ENCODE results near the gene PRB3.

Gene PRB3

DNA sequence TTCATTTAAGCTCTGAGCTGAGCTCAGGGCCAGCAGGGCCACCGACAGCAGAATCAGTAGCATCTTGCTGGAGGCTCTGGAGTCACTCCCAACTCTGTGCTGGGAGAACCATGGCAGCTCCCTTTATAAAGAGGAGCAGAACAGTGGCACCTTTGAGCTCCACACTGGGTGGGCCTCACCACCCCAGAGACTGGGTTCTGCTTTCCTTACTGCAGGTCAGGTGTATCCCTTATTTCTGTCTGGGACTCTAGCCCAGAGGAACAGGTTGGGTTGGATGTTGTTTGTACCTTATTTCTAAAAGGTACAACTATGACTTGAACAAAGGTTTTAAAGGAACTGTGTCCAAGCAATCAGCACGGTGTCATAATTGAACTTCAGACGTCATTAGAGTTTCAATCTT, at the start of gene PRB3:
Gene PRB3 (minus strand): TSS at position 101 of the 400 bp plus-strand sequence. CDS start 38 bp downstream, at position 63.
- DNase-seq (ENCODE audit: extremely low read depth in 1 of 2, low read depth in 1 of 2): no peak

DNA sequence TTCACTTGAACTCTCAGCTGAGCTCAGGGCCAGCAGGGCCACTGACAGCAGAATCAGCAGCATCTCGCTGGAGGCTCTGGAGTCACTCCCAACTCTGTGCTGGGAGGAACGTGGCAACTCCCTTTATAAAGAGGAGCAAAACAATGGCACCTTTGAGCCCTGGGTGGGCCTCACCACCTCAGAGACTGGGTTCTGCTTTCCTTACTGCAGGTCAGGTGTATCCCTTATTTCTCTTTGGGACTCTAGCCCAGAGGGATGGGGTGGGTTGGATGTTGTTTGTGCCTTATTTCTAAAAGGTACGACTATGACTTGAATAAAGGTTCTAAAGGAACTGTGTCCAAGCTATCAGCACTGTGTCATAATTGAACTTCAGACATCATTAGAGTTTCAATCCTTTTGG, 40.8 kb upstream of the PRB3 start, which contains the start of gene PRB4:
Gene PRB4 (minus strand): TSS at position 101 of the 400 bp plus-strand sequence. CDS start 38 bp downstream, at position 63.
- no peak for DNase-seq (ENCODE audit: extremely low read depth in 1 of 2, low read depth in 1 of 2)

DNA sequence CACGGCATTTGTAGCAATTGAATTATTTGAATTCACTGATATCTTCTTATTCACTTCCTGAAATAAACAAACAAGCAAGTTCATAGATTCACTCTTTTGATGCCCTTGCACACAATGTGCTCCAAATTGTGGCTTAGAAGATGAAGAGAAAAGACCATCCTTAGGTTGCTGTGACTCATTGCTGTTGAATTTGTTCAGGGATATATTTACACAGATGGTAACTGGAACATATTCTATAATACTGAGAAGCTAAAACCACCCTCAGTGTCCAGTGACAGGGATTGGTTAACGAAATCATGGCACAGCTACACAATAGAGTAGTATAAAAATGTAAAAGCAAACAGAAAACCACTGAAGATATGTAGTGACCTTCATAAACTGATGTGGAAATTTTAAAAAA, 37.6 kb upstream of the PRB3 start:
- DNase-seq (ENCODE audit: extremely low read depth in 1 of 2, low read depth in 1 of 2): no peak

DNA sequence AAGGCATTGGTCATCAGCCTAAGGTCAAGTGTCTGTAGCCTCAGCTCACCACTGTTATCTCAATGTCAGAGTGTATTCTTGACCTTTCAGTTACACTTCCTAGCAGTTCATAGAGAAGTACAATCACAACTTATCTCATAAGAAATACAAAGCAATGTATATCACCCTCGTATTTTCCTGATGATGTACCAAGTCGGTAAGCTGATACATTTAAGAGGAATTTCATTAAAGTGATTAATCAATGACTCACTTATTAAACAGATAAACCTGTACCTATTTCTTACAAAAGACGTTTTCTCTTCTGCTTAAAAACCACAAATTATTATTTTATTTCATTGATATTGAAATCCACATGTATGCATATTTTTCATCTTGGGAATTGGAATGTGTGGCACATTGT, 3.9 kb upstream of the PRB3 start:
- DNase-seq (ENCODE audit: extremely low read depth in 1 of 2, low read depth in 1 of 2): no peak

DNA sequence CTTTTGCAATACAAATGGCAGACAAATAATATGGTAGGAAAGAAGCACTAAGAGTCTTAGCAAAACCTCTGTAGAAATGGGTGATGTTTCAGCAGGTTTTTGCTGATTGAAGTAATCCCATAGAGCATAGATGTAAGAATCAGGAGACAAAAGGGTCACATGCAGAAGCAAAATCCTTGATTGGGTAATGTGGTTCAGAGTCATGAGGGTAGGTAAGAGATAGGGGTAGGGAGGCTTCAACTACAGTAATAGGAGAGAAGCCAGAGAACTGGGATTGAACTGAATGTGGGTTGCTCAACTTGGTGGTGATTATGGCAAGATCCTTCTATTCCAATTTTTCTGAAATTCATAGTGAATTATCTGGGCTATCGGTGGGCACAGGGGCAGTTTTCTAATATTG, 5.0 kb downstream of the PRB3 start:
- DNase-seq (ENCODE audit: extremely low read depth in 1 of 2, low read depth in 1 of 2): no peak

DNA sequence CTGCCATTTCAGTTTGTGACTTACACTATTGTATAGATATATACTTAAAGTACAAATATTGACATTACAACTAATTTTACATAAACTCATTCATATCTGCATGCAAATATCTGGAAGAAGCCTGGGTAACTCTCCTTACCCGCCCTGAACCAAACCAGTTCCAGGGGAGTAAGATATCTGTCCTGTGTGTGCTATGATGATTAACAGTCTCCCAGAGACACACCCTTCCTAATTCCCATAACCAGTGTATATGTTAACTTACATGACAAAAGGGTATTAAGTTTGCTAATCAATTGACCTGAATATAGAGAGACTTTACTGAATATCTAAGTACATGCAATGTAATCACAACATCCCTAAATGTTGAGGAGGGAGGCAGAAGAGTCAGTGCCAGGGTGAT, 23.0 kb downstream of the PRB3 start:
- DNase-seq (ENCODE audit: extremely low read depth in 1 of 2, low read depth in 1 of 2): no peak

DNA sequence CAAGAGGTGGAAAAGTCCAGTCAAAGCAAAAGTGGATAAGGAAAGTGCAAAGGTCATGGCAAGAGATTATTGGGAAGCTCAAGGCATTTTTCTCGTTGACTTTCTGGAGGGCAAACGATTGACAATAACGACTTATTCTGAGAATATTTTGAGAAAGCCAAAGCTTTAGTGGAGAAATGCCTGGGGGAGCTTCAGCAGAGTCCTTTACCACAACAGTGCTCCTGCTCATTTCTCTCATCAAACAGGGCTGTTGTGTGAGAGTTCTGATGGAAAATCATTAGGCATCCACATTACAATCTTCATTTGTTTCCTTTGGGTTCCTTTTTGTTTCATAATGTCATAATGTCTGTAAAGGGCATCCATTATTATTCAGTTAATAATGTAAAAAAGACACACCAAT, 26.9 kb downstream of the PRB3 start:
- no peak for DNase-seq (ENCODE audit: extremely low read depth in 1 of 2, low read depth in 1 of 2)

DNA sequence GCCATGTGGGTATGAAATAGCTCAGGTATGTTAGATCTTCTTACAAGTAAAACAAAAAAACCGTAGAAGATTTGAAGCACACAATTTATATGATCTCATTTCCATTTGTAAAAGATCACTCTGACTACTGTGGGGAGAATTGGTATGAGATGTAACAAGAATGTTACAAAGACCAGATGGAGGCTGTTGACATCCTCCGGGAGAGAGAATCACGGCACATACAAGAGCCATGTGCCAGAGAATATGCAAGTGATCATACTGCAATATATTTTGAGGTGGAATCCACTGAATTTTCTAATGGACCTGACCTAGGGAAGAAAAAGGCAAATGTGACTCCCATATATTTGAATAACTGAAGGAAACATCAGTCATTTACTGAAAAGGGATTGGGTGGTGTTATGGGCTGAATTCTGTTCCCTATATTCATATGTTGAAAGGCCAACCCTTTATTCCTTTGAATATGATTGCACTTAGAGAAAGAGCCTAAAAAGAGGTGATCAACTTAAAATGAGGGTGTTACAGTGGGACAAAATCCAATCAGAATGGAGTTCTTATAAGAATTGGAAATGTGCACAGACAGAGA, 29.1 kb downstream of the PRB3 start:
- no peak for DNase-seq (ENCODE audit: extremely low read depth in 1 of 2, low read depth in 1 of 2)

DNA sequence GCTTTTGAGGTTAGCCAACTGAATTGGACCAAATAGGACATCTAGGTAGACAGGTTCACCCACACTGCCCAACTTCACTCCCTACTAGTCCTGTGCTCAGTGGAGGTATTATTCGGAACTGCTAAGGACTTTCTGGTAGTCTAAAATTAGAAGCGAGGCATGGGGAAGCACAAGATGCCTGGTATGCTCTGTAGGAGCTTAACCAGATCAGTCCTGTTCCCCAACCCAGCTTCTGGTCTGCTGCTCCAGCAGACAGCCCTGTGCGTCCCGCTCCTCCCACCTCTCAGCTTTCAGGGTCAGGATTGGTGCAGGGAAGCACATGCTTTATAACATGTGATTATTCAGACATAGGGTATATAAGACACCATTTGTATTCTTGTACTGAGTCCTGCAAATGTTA, 31.2 kb downstream of the PRB3 start:
- DNase-seq (ENCODE audit: extremely low read depth in 1 of 2, low read depth in 1 of 2): no peak

DNA sequence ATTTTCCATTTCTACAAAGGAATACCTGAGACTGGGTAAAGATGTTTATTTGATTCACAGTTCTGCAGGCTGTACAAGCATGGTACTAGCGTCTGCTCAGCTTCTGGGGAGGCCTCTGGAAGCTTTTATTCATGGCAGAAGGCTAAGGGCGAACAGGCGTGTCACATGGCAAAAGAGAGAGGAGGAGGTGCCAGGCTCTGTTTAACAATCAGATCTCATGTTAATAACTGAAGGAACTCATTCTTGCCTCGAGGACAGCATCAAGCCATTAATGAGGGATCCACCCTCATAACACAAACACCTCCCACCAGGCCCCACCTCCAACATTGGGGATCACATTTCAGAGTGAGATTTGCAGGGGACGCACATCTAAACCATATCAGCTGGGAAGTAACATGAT, 36.0 kb downstream of the PRB3 start:
- no peak for DNase-seq (ENCODE audit: extremely low read depth in 1 of 2, low read depth in 1 of 2)

DNA sequence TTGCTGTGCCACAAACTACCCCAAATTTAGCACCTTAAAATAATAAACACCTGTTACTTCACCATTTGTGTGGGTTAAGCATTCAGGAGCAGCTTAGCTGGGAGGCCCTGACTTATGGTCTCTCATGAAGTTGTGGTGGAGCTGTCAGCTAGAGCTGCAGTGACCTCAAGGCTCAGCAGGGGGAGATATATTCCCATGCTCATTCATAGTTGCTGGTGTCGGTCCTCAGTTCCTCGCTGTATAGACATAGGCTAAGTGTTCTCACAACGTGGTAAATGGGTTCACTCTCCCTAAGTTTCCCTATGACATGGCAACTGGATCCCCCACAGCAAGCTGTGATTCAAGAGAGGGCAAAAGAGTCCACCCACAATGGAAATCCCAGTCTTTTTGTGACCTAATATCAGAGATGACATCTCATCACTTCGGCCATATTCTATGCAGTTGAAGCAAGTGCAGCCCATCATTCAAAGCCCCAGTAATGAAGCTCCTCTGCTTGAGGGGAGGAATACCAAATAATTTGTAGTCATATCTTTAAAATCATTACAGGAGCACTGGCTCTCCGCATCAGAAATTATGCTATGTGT, 41.1 kb downstream of the PRB3 start:
- no peak for DNase-seq (ENCODE audit: extremely low read depth in 1 of 2, low read depth in 1 of 2)

DNA sequence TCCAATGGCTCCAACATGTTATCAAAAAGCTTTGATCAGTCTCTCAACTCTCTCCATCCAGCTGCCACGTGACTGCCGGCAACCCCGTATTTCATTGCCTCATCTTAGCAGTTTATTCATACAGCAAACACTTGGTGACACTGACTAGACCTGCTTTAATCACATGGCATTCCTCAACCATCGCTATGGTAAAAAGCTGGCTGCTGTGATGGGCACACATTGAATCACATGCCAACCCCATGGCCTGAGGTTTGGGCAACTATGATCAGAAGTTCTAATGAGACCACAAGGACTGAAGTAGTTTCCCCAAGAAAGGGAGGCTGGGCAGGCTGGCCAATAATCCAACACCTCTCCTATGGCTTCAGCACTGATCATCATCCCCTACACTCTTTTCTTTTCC, 42.1 kb downstream of the PRB3 start:
- no peak for DNase-seq (ENCODE audit: extremely low read depth in 1 of 2, low read depth in 1 of 2)

All from activated CD8-positive, alpha-beta memory T cell treated with anti-CD3 and anti-CD28 coated beads for 1 hour (primary cell).